ENCODE data around the gene TICRR.

- TF ChIP-seq CTCF (IDR thresholded peaks at IDR 0.05) (no peak), MAX (IDR thresholded peaks at IDR 0.05) (no peak), POLR2A (IDR thresholded peaks at IDR 0.05; ENCODE audit: low read length) (no peak), RCOR1 (IDR thresholded peaks at IDR 0.05; ENCODE audit: low read depth, low read length) (no peak), NFE2L2 (conservative IDR thresholded peaks at IDR 0.05; ENCODE audit: low read length) (no peak), TP53 (CRISPR knock-in tag; IDR thresholded peaks at IDR 0.05) (no peak), PHF8 (IDR thresholded peaks at IDR 0.05; ENCODE audit: borderline replicate concordance, low read depth) (no peak), ESRRA (IDR thresholded peaks at IDR 0.05; ENCODE audit: borderline replicate concordance, low read length) (no peak)
These were observed 43.3 kb upstream of the TICRR start for GRCh38 chr15:89531796-89532537.
